CD4-positive, alpha-beta T cell (primary cell): ENCODE results near the gene YJEFN3. TPM values are rescaled to one million over a fixed set of nuclear protein-coding genes. Genes with fewer than 3 reads are reported as not detected.

ENCODE experiments used
- ATAC-seq: fragments of 200-7000 bp; cut with Tn5 transposase; one replicate; pipeline ENCODE4 v1.10.0; 2022; ENCODE audit warnings: mild to moderate bottlenecking; ENCODE audit not compliant: poor library complexity
- CTCF ChIA-PET: fragments of 350-600 bp; sonication (Branson Sonifier 250); formaldehyde crosslinking; loops from one replicate; lab custom pipeline; 2021; ENCODE audit warnings: antibody characterized with exemption, inconsistent platforms; lab: Charles Lee
- POLR2A ChIA-PET: fragments of 350-600 bp; sonication (Branson Sonifier 250); formaldehyde crosslinking; loops from one replicate; lab custom pipeline; 2021; ENCODE audit warnings: antibody characterized with exemption, inconsistent platforms; lab: Charles Lee
- DNase-seq, 14 experiments: peaks; one replicate each; pipeline ENCODE4 v3.0.0-alpha.2; 2013 to 2020; ENCODE audit warnings: mixed read lengths in 2 of 14
- H3K27ac ChIP-seq, 2 donors: one replicate each; pipeline versions ENCODE4 v1.5.1 to v1.7.0; 2013; ENCODE audit warnings: low read length in 2 of 2, low read depth in 1 of 2, mild to moderate bottlenecking in 1 of 2
- H3K27me3 ChIP-seq, 2 experiments: 1 replicate in 1 of 2; 2 replicates in 1 of 2; pipeline versions ENCODE4 v1.6.1 to v1.7.0; 2013; ENCODE audit warnings: low read length in 2 of 2, control low read depth in 1 of 2, mild to moderate bottlenecking in 1 of 2, moderate library complexity in 1 of 2; ENCODE audit not compliant: insufficient read depth in 2 of 2, control insufficient read depth in 1 of 2
- H3K36me3 ChIP-seq: one replicate; pipeline ENCODE4 v1.6.1; 2013; ENCODE audit warnings: low read length, control low read depth; ENCODE audit not compliant: insufficient read depth
- H3K4me1 ChIP-seq: one replicate; pipeline ENCODE4 v1.6.1; 2013; ENCODE audit warnings: low read length, control low read depth; ENCODE audit not compliant: insufficient read depth
- H3K4me3 ChIP-seq: one replicate; pipeline ENCODE4 v1.5.1; 2013; ENCODE audit warnings: mild to moderate bottlenecking, low read length, moderate library complexity
- H3K9me3 ChIP-seq, 2 experiments: 1 replicate in 1 of 2; 2 replicates in 1 of 2; pipeline versions ENCODE4 v1.6.1 to v1.7.0; 2013; ENCODE audit warnings: low read length in 2 of 2, mild to moderate bottlenecking in 2 of 2, control low read depth in 1 of 2, moderate library complexity in 1 of 2; ENCODE audit not compliant: control insufficient read depth in 1 of 2, insufficient read depth in 1 of 2
- H3K27ac Mint-ChIP-seq: one replicate; pipeline ENCODE4 v1.8.0; 2020; ENCODE audit warnings: mixed read lengths
- H3K27me3 Mint-ChIP-seq: one replicate; pipeline ENCODE4 v1.8.0; 2021; ENCODE audit warnings: mixed read lengths
- H3K36me3 Mint-ChIP-seq: one replicate; pipeline ENCODE4 v1.8.0; 2021; ENCODE audit warnings: low read depth, mixed read lengths
- H3K4me1 Mint-ChIP-seq: one replicate; pipeline ENCODE4 v1.8.0; 2021; ENCODE audit warnings: low read depth, mixed read lengths
- H3K4me3 Mint-ChIP-seq: one replicate; pipeline ENCODE4 v1.8.0; 2020; ENCODE audit warnings: mild to moderate bottlenecking, mixed read lengths
- H3K9me3 Mint-ChIP-seq: one replicate; pipeline ENCODE4 v1.8.0; 2020; ENCODE audit warnings: mixed read lengths
- intact Hi-C, 2 experiments: fragments of 100-400 bp; cut with DNase I in 1 of 2; cut with micrococcal nuclease in 1 of 2; formaldehyde crosslinking; loops; one replicate each; pipeline versions ENCODE4 v1.15.1 to v1.9.0; 2023 to 2025; cut with DNase I, micrococcal nuclease
- total RNA-seq, 174 experiments: library from RNA in 2 of 174; stranded (reverse) in 2 of 174; gene quantifications; one replicate each; pipeline ENCODE4 v1.2.3 and lab custom pipeline; 2021 to 2026
- TF ChIP-seq, protein P1 (sequence below): fragments of 200-600 bp; IDR thresholded peaks from one replicate; pipeline ENCODE4 v1.8.0; 2022; ENCODE audit warnings: antibody characterized with exemption, mild to moderate bottlenecking

YJEFN3 gene
- total RNA-seq, 2 experiments from 2014 or later, result 3.7 to 4.4 TPM

DNA sequence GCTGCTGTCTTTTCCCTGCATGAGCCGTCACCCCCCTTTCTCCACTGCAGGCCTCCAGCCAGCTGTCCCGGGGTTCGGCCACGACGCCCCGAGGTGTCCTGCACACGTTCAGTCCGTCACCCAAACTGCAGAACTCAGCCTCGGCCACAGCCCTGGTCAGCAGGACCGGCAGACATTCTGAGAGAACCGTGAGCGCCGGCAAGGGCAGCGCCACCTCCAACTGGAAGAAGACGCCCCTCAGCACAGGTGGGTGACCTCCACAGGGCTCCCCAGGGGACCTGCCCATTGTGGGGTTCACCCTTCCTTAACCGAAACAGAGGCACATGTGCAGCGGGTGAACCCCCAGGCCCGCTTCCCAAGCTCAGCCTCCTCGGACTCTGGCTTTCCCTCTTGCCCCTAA, 26.4 kb upstream of the YJEFN3 start:
- Mint-ChIP-seq H3K4me1 (no peaks in the 10 kb centered on the region), H3K27ac (no peak overlapping the region), H3K4me3 (no peak overlapping the region), H3K9me3 (no peaks in the 10 kb centered on the region), H3K27me3 (no peaks in the 10 kb centered on the region), H3K36me3 (peaks cover 84% of the 10 kb centered on the region)
- POLR2A ChIA-PET, result no interaction called here
- no peak overlapping the region for H3K4me3 ChIP-seq
- ATAC-seq, result no peak
- TF ChIP-seq, protein P1, sequence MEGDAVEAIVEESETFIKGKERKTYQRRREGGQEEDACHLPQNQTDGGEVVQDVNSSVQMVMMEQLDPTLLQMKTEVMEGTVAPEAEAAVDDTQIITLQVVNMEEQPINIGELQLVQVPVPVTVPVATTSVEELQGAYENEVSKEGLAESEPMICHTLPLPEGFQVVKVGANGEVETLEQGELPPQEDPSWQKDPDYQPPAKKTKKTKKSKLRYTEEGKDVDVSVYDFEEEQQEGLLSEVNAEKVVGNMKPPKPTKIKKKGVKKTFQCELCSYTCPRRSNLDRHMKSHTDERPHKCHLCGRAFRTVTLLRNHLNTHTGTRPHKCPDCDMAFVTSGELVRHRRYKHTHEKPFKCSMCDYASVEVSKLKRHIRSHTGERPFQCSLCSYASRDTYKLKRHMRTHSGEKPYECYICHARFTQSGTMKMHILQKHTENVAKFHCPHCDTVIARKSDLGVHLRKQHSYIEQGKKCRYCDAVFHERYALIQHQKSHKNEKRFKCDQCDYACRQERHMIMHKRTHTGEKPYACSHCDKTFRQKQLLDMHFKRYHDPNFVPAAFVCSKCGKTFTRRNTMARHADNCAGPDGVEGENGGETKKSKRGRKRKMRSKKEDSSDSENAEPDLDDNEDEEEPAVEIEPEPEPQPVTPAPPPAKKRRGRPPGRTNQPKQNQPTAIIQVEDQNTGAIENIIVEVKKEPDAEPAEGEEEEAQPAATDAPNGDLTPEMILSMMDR, result no peak
- intact Hi-C loops, result no loop called here
- CTCF ChIA-PET, result no interaction called here
- H3K36me3 ChIP-seq, result peaks cover 94% of the 10 kb centered on the region
- H3K4me1 ChIP-seq, result no peaks in the 10 kb centered on the region
- H3K27ac ChIP-seq, result no peak overlapping the region
- no peaks in the 10 kb centered on the region for H3K9me3 ChIP-seq
- H3K27me3 ChIP-seq, result no peaks in the 10 kb centered on the region
- peak in 1 of 14 experiments; percentile 24 for DNase-seq

GRCh38 chr19:19502808-19503602, 25.7 kb upstream of the YJEFN3 start:
- Mint-ChIP-seq H3K9me3 (no peaks in the 10 kb centered on the region), H3K27ac (no peak overlapping the region), H3K27me3 (no peaks in the 10 kb centered on the region), H3K4me3 (no peak overlapping the region), H3K4me1 (no peaks in the 10 kb centered on the region), H3K36me3 (peaks cover 83% of the 10 kb centered on the region)
- Histone ChIP-seq H3K27me3 (no peaks in the 10 kb centered on the region), H3K36me3 (peaks cover 92% of the 10 kb centered on the region), H3K4me1 (no peaks in the 10 kb centered on the region), H3K27ac (no peak overlapping the region), H3K4me3 (no peak overlapping the region), H3K9me3 (no peaks in the 10 kb centered on the region)
- DNase-seq (no peak), ATAC-seq (no peak)
- ChIA-PET CTCF (no interaction called here), POLR2A (no interaction called here)
- intact Hi-C loops, result no loop called here
- TF ChIP-seq, protein P1, result no peak

DNA sequence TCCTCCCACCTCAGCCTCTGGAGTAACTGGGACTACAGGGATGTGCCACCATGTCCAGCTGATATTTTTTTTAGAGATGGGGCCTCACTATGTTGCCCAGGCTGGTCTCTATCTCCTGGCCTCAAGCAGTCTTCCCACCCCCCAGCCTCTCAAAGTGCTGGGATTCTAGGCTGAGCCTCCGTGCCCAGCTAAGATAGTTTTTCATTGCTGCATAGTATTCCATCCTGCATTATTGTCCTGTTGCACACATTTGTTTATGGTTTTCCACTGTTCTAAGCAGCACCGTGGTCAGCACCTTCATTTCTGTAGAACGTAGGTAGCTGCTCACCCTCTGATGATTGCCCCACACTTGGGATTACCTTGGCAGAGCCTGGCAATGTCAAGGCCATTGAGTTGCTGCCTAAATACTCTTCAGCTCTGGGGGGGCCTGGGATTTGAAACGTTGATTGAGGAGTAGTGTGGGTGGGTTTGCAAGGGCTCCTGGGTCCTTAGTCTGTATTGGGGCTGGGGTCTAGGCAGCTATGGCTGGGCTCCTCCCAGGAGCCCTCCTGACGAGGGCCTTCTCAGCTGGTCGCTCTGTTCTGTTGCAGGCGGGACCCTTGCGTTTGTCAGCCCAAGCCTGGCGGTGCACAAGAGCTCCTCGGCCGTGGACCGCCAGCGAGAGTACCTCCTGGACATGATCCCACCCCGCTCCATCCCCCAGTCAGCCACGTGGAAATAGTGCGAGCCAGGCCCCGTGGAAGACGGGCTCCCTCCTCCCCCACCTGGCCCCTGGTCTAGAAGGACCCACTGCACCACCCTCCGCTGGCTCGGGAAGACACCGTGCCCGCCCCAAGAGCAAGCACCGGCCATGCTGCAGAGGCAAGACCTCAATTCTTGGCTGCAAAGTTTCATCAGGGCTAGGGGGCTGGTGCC, 23.7 kb upstream of the YJEFN3 start:
- Mint-ChIP-seq H3K27me3 (no peaks in the 10 kb centered on the region), H3K36me3 (peaks cover 75% of the 10 kb centered on the region), H3K4me1 (no peaks in the 10 kb centered on the region), H3K27ac (no peak overlapping the region), H3K4me3 (no peak overlapping the region), H3K9me3 (no peaks in the 10 kb centered on the region)
- TF ChIP-seq, protein P1, result no peak
- Histone ChIP-seq H3K27ac (no peak overlapping the region), H3K4me1 (no peaks in the 10 kb centered on the region), H3K27me3 (no peaks in the 10 kb centered on the region), H3K4me3 (no peak overlapping the region), H3K36me3 (peaks cover 72% of the 10 kb centered on the region), H3K9me3 (no peaks in the 10 kb centered on the region)
- ATAC-seq (no peak), DNase-seq (no peak)
- ChIA-PET CTCF (no interaction called here), POLR2A (interaction anchor here (0.6 kb wide), 1 partner anchor 12 kb away, joined by 3 read pairs; no protein-coding TSS in a partner anchor)
- intact Hi-C loops, result no loop called here
